ENCODE data around the gene ZNRF1.

- TF ChIP-seq POLR2A (IDR thresholded peaks at IDR 0.05) (no peak), POLR2AphosphoS5 (IDR thresholded peaks at IDR 0.05) (no peak), CTCF (IDR thresholded peaks at IDR 0.05) (no peak)
Observed at GRCh38 chr16:75044800-75045361, 46.1 kb downstream of the ZNRF1 start.

Data from suprapubic skin (tissue), 4 donors.